Activated CD8-positive, alpha-beta memory T cell treated with anti-CD3 and anti-CD28 coated beads for 48 hours (primary cell): ENCODE measurements around the gene CCT6B.

Experiments used
- DNase-seq, 3 experiments: peaks; one replicate each; pipeline ENCODE4 v3.0.0-alpha.2; 2020; ENCODE audit warnings: low read depth in 2 of 3, low spot score in 2 of 3

Gene CCT6B

DNA sequence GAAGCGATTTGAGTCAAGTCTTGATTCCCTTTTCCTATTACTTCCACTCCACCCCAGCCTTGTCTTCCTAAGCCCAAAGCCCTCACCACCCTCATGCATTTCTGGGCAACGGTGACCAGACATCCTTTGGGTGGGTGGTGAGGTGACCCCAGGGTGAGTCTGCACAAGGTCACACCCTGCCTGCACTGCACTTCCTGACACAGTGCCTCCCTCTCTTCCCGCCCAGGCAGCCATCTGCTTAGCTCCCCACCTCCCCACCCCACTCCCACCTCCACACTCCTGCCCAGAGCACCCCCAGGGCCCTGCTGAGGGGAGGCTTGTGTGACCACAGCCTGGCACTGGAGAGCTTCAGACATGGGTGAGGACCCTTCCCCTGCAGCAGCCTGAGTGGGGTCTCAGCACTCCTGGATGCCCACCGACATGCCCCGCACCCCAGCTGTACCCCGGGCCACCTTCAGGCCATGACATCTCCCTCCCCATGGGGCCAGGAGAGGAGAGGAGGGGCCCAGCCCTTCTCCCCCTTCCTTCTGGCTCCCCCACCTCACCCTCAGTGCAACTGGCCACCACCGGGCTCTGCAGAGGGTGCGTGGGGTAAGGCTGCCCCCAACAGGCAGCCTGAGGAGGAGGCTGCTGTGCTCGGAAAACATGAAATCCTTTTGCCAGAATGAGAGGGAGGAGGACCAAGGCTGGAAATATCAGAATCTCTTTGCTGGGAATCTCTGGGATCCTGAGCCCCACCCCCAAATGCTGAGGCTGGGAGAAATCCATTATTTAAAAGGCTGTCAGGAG, 68.6 kb downstream of the CCT6B start:
- DNase-seq, result no peak

DNA sequence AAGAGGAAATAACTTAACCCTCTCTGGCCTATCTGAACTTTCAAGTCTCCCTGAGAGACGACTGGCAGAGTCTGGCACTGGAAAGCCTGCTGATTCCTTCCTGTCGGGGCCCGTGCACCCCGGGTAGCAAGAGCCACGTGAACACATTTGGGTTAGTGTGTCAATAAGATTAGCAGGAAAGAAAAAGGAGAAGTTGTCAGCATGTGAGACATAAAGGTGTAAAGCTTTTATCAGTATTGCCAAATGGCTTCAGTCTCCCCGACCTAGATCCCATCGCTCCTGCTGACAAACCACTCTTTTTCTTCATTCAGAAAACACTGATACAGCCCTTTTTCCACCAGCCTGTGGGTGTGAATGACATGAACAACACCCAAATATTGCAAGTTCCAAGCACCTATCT, 74.4 kb downstream of the CCT6B start:
- no peak for DNase-seq

DNA sequence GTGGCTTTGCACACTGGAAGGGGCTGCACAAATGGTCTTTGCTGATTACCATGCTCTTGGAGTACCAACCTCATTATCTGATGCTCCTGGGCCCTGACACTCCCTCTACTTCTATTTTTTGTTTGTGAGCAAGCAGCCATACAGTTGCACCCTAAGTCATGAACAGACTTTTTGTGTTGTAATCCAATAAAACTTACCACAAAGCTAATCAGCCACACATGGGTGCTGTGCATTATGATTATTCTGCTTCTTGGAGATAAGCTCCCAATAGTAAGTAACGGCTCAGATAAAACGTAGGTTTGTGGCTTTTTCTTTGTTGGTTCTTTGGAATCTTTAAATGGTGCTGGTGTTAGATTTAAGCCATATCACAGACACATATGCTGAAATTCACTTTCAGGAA, 76.2 kb downstream of the CCT6B start:
- DNase-seq, result no peak

DNA sequence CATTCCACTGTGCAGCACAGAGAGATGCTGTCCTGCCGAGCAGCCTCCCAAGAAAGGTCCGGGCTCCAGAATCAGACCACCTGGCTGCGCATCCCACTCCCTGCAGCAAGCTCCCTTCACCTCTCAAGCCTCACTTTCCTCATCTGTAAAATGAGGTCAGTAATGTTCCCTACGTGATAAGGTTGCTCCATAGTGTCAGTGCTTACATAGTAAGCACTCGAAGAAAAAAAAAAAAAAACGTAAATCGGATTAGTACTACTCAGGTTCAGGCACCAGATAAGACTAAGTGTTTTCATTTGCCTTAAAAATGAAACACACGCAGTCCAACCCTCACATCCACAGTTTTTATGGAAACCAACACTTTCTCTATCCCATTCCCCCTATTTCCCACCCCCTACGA, 76.7 kb downstream of the CCT6B start:
- DNase-seq, result no peak

- no peak for DNase-seq
Observed at GRCh38 chr17:34883106-34884000, 77.9 kb downstream of the CCT6B start.

DNA sequence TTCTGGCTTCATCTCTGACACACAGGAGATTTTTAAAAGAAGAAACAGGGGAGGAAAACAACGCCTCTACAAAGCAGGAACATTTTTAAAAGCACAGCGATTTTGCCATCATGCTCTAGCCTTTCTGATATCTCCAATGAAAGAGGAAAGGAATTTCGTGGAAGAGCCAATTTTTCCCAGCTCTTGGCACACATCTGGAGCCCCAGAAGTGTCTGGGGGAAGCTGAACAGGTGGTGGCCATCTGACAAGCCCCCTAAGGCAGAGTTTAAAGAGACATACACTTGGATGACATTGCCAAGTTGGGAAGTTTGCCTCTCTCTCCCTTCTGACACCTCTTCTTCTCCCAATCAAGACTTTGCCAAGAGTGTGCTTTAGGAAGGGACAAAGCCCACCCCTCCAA, 82.1 kb downstream of the CCT6B start:
- no peak for DNase-seq
